IPS-NIHi11 (cell line): ENCODE data around the gene CLEC2L.

ENCODE experiments used
- DNase-seq: peaks from one replicate; pipeline ENCODE4 v3.0.0; 2012; ENCODE audit warnings: mixed read lengths, low spot score

CLEC2L gene

GRCh38 chr7:139557857-139558581 is 34.5 kb downstream of the CLEC2L start:
- peak; percentile 57 for DNase-seq

DNA sequence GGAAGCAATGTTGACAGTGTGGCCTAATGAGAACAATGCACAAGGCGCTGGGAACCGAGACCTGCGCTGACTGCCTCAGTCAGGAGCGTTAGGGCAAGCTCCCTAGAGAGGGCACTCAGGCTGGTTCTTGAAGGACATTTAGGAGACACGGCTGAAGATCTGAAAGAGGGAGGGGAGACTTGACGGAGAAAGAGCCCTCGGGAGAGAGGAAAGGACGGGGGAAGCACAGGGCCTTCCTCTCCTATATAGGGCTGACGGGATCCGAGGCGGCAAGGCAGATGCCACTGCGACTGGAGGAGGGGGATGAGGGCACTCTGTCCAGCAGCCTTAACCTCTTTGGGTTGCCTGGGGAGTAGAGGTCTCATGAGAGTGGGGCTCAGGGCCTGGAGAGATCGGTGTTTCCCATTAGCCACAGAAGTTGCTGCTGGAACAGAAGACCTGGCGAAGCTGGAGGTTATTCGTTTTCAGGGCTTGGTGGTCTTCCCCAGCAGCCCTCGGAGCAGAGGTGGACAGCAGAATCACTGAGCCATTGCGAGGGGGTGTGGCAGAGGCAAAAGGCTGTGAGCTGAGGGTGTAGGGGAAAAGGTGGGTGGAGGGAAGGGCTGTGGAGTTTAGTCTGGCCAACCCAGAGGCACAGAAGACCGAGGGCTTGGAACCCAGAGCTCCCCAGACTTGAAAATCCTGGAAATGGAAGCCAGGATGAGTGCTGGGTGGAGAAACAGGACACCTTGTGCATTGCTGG is 36.0 kb downstream of the CLEC2L start:
- no peak for DNase-seq

- no peak for DNase-seq
These were observed 36.7 kb downstream of the CLEC2L start for GRCh38 chr7:139560199-139560598.

DNA sequence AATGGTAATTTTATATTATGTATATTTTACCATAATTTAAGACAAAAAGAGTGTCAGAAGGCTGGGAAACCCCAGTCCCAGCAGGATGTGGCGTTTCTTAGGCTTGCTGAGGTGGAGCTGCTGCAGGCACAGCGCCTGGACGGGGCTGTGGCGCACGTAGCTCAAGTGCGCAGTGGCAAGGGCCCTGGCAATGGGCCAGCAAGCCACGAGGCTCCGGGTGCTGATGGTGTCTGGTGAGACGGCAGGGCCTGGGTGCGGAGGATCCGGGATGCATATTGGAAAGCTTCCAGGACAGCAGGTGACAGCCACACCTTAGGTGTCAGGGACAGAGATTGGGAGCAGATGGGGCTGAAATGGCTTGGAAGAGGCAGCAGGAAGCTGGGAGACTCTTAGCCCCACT is 37.2 kb downstream of the CLEC2L start:
- DNase-seq, result no peak

DNA sequence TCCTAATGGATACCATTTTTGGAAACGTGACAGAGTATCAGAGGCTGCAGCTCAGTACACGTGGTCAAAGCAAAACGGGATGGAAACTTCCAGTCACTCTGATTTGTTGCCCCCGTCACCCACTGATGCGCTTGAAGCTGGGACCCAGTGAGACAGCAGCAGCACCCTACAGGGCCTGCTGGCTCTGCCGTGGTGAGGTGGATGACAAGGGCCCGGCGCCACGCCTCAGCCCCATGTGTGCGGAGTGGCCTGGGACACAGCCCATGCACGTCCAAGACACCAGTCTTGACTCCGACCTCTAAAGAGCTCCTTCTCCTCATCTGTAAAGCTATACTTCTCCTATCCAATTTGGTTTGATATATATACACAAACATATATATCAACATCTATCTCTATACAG is 39.0 kb downstream of the CLEC2L start:
- DNase-seq, result no peak

DNA sequence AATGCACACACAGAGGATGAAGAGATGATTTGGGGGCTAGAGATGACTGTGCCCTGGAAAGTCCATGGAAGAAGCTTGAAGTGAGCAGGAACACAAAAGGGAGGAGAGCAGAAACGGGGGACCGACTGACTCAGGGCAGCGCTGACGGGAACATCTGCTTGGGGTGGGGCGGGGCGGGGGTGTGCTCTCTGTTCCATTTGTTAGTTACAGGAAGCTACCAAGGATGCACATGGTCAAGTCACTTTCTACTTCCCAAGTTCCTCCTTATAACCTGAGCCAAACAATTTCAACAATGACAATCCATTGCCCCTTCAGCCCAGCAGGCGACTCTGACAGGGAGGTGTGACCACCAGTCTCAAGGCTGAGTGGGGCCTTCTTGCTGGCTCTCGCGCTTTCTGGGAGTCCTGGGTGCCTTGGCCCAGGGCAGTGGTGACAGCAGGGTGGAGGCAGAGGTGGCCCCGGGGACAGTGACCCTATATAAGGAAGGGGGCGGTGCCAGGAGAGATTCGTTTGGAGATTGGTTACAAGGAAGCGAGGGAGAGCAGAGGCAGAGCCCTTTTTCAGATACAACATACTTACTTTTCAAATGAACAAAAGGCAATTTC is 39.6 kb downstream of the CLEC2L start:
- no peak for DNase-seq

- DNase-seq, result no peak
These were observed 40.4 kb downstream of the CLEC2L start for GRCh38 chr7:139563856-139564255.

GRCh38 chr7:139566075-139566474 is 42.6 kb downstream of the CLEC2L start:
- no peak for DNase-seq

- DNase-seq, result peak; percentile 47
These were observed 43.5 kb downstream of the CLEC2L start for GRCh38 chr7:139566736-139567646.

DNA sequence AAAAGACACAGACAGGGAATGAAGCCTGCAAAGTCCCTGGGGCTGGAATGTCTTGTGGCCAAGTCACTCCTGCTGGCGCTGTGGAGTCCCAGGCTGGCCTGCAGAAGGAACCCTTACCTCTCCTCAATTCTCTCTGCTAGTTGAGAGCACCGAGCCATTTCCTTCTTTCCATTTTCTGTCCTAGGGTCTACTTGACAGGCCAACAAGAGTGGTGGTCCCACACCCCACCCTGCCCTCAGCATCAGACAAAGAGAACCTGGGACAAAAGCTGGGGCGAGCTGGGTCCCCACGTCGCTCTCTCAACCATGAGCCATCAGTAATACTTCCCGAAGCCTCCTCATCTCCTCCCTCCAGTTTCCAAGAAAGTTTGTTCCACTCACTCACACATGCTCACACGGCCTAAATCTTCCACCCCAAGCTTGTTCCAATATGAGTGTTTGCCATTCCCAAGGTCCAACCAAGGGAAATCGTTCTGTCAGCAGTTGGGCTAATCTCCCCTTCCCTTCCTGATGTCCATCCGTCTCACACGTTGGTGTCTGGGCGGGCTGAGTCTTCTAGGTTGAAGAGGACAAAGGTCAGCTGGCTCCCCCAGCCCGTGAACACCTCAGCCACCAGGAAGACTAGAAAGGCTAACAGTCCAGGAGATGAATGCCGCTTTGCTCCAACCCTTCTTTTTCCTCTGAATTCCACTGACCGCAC is 44.3 kb downstream of the CLEC2L start:
- DNase-seq, result no peak

GRCh38 chr7:139568346-139568675 is 44.8 kb downstream of the CLEC2L start:
- DNase-seq, result no peak

DNA sequence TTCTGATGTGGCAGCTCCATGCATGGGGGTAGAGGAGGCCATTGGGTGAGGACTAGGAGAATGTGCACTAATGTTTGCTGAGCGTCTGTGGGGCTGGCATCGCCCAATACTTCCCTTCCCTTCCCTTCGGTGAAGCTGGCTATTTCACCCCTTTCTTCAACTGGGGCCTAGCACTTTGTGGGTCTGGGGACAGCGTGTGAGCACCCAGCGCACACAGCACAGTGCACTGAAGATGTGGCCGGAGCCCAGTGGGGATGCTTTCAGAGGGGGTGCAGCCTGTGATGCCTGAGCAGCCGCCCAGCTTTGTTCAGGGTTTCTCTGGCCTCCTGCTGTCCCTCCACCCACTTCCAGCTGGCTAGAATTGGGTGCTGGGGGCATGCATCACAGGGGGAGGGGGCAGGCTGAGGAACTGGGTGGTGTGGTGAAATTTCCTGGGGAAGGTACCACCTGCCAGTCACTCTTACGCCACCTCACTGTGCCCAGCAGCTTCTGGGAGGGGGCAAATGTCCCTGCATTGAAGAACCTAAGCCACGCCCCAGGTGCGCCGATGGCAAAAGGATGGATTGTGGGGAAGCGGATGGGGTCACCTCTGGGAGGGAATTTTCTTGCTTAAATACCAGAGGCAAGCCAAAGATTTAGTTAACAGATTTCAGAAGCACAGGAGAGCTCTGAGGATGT is 45.5 kb downstream of the CLEC2L start:
- DNase-seq, result no peak

- peak; percentile 53 for DNase-seq
These were observed 46.6 kb downstream of the CLEC2L start for GRCh38 chr7:139570119-139570518.

DNA sequence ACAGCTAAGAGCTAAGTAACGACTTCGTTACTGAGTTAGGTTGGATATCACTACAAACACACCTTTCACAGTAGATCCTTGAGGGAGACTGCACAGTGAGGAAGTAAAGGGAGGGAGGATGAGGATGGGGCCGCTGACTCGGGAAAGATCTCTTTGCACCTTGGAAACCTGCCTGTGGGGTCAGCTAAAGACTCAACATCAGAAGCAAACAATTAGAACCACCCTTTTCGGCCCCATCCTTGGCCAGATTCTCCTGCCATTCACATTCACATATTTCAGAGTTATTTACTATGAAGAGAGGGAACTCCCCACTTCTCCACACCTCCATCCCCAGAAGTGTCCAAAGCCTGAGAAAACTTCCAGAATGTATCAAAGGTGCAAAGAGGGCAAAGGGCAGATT is 47.1 kb downstream of the CLEC2L start:
- DNase-seq, result no peak

DNA sequence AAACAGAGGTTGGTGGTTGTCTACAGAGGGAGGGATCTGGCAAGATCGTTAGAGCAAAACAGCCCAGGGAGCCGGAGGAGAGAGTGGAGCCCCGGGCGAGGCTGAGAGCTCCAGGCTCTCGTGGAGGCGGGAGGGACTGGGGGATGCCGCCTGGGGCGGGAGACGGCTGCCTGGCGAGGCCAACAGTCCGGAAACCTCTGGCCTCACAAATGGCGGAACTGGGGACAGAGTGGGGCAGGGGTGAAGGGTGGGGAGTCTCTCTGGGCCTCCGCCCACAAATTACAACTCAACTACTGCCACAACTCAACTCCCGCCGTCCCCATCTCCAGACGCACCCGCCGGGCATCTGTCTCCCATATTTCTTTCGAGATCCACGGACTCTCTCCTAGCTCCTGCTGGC is 47.7 kb downstream of the CLEC2L start:
- peak; percentile 31 for DNase-seq

DNA sequence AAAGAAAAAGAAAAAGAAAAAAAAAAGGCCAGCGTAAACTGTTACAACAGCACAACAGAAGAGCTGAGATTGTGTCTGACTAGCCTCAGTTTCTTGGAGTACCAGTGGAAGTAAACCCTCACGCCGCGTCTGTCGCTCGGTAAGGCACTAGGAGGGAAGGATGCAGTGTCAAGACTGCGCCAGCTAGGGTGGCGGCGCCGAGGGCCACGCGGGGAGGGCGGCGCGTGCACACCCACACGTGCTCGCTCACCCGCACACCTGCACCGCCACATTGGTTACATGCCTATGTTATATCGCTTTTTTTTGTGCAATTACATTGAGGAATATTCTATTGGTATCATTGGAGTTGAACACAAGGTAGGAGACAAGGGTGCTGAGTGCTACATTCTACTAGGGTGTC is 48.2 kb downstream of the CLEC2L start:
- DNase-seq, result no peak

GRCh38 chr7:139572071-139572470 is 48.6 kb downstream of the CLEC2L start:
- DNase-seq, result no peak

DNA sequence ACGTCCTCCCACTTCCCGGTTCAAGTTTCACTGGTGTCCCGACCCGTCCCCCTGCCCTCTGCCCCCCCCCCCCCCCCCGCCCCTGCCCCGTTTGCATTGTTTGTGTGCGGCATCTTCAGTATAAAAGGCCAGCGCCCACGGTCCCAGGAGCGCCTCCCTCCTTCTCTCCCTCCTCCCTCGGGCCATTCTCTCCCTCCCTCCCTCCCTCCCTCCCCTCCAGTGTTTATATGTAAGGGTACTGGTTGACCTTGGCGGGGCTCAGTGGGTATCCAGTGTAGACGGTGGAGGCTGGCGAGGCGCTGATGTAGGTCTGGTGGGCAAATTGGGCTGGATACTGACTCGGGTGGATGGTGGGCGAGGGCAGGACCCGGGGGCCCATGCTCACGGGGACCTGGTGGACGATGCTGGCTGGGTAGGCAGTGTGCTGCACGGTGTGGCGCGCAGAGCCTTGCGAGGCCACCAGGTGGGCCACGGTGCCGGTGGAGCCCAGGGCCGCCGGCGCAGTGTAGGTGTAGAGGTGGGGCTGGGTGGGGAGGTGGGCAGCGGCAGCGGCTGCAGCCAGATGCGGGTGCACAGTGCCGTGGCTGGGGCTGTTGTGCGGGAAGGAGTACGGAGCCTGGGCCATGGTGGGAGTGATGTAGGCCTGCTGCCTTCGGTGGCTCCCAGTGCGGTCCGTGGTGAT is 49.4 kb downstream of the CLEC2L start:
- DNase-seq, result peak; percentile 52

DNA sequence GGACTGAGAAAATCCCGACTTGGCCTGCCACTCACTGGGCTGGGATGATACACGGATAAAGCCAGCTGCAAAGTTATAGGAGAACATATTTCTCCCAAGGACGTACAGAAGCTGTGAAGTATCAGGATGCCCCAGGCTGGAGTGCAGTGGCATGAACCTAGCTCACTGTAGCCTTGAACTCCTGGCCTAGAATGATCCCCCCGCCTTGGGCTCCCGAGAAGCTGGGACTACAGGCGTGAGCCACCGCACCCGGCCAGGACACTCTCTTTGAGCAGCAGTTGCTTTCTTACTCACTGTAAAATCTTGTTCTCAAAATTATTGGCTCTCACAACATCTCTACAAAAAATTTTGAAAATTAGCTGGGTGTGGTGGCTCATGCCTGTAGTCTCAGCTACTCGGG is 50.4 kb downstream of the CLEC2L start:
- DNase-seq, result no peak

DNA sequence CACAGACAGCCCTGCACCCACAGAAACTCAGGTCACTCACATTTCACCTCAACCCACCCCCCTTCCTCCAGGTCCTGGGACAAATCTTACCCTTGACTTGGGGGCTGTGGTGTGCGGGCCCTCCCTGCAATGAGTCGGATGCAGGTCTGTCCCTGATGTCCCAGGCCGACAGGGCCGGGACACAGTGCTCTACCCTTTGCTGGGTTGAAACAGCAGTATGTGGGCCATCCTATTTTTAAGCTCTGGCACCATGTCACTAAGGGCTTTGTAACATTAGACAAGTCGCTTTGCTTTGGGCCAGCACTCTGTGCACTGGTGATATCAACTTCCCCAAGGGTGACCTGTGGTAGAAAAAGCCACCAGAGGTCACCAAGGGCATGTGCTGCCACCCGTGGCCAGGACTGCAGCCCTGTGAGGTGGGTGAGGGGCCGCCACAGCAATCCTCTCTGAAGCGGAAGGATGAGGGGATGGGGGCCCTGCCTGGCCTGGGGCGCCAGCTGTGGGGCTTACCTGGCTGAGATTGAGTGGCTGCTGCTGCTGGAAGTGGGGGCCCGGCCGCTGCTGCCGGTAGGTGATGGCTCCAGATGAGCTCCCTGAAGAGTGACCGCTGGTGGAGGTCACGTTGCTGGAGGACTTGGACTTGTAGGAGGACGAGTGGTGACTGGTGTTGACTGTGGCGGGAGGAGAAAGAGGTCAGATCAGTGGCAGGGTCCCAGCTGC is 51.3 kb downstream of the CLEC2L start:
- no peak for DNase-seq
